Adipocyte (in vitro differentiated cells): Measurements from ENCODE around the gene CORO6.
A peak's percentile ranks its signal among the peaks of the same experiment; 100 is the strongest.

Experiments used
- DNase-seq: peaks from one replicate; pipeline ENCODE4 v3.0.0-alpha.2; 2015; ENCODE audit warnings: low read depth
- H3K27me3 ChIP-seq: replicated peaks from 2 replicates; pipeline ENCODE4 v1.7.0; 2013; ENCODE audit warnings: mild to moderate bottlenecking, low read length, moderate library complexity; ENCODE audit not compliant: control insufficient read depth, insufficient read depth
- H3K36me3 ChIP-seq: 2 replicates; pipeline ENCODE4 v1.7.0; 2013; ENCODE audit warnings: low read length, mild to moderate bottlenecking, moderate library complexity; ENCODE audit not compliant: control insufficient read depth, insufficient read depth, severe bottlenecking
- H3K4me1 ChIP-seq: 2 replicates; pipeline ENCODE4 v1.7.0; 2013; ENCODE audit warnings: mild to moderate bottlenecking, low read length, moderate library complexity; ENCODE audit not compliant: control insufficient read depth, insufficient read depth
- H3K4me3 ChIP-seq: 2 replicates; pipeline ENCODE4 v1.7.0; 2013; ENCODE audit warnings: mild to moderate bottlenecking, low read length, moderate library complexity
- H3K9ac ChIP-seq: 2 replicates; pipeline ENCODE4 v1.7.0; 2013; ENCODE audit warnings: mild to moderate bottlenecking, low read length, moderate library complexity
- H3K9me3 ChIP-seq: 2 replicates; pipeline ENCODE4 v1.7.0; 2013; ENCODE audit warnings: mild to moderate bottlenecking, low read length, moderate library complexity; ENCODE audit not compliant: control insufficient read depth

The CORO6 gene

GRCh38 chr17:29573558-29573869, 49.2 kb downstream of the CORO6 start:
- no peaks in the 10 kb centered on the region for H3K9me3 ChIP-seq
- H3K36me3 ChIP-seq, result peaks cover 68% of the 10 kb centered on the region
- no peaks in the 10 kb centered on the region for H3K27me3 ChIP-seq
- H3K9ac ChIP-seq, result no peak overlapping the region
- no peak for DNase-seq
- no peak overlapping the region for H3K4me3 ChIP-seq
- peaks cover 31% of the 10 kb centered on the region for H3K4me1 ChIP-seq

GRCh38 chr17:29572691-29573557, 49.8 kb downstream of the CORO6 start:
- no peak overlapping the region for H3K4me3 ChIP-seq

GRCh38 chr17:29571883-29572681, 50.6 kb downstream of the CORO6 start:
- H3K36me3 ChIP-seq, result peaks cover 66% of the 10 kb centered on the region
- H3K9me3 ChIP-seq, result no peaks in the 10 kb centered on the region
- H3K4me3 ChIP-seq, result no peak overlapping the region
- H3K27me3 ChIP-seq, result no peaks in the 10 kb centered on the region
- H3K4me1 ChIP-seq, result peaks cover 31% of the 10 kb centered on the region
- peak overlapping the region; percentile 42 for H3K9ac ChIP-seq
- no peak for DNase-seq

More at GRCh38 chr17:29572691-29573557, 49.8 kb downstream of the CORO6 start:
- Histone ChIP-seq H3K4me1 (peaks cover 31% of the 10 kb centered on the region), H3K36me3 (peaks cover 68% of the 10 kb centered on the region), H3K27me3 (no peaks in the 10 kb centered on the region), H3K9me3 (no peaks in the 10 kb centered on the region), H3K9ac (peak overlapping the region; percentile 42)
- peak; percentile 63 for DNase-seq

- no peaks in the 10 kb centered on the region for H3K27me3 ChIP-seq
- peaks cover 31% of the 10 kb centered on the region for H3K4me1 ChIP-seq
- H3K36me3 ChIP-seq, result peaks cover 60% of the 10 kb centered on the region
- no peaks in the 10 kb centered on the region for H3K9me3 ChIP-seq
- H3K9ac ChIP-seq, result no peak overlapping the region
- H3K4me3 ChIP-seq, result no peak overlapping the region
- DNase-seq, result no peak
Observed at GRCh38 chr17:29571486-29571882, 51.2 kb downstream of the CORO6 start.

- H3K36me3 ChIP-seq, result peaks cover 50% of the 10 kb centered on the region
- no peak for DNase-seq
- peaks cover 36% of the 10 kb centered on the region for H3K4me1 ChIP-seq
- no peak overlapping the region for H3K4me3 ChIP-seq
- no peaks in the 10 kb centered on the region for H3K27me3 ChIP-seq
- H3K9me3 ChIP-seq, result no peaks in the 10 kb centered on the region
- H3K9ac ChIP-seq, result peak overlapping the region; percentile 14
Observed at GRCh38 chr17:29570521-29570920, 52.2 kb downstream of the CORO6 start.

GRCh38 chr17:29569245-29569950, 53.3 kb downstream of the CORO6 start:
- H3K4me1 ChIP-seq, result peaks cover 42% of the 10 kb centered on the region
- peaks cover 39% of the 10 kb centered on the region for H3K36me3 ChIP-seq
- DNase-seq, result no peak
- no peaks in the 10 kb centered on the region for H3K9me3 ChIP-seq
- H3K9ac ChIP-seq, result peak overlapping the region; percentile 85
- no peaks in the 10 kb centered on the region for H3K27me3 ChIP-seq
- peak overlapping the region; percentile 85 for H3K4me3 ChIP-seq

- peak within 1 kb of the TSS; percentile 94 for H3K9ac ChIP-seq
Observed at GRCh38 chr17:29568331-29569244, 54.1 kb downstream of the CORO6 start, which contains the start of gene TP53I13. Gene TP53I13, plus strand, starts transcription at chr17:29568701. Its CDS starts 58 bp downstream, at chr17:29568759.

GRCh38 chr17:29567554-29568330, 55.0 kb downstream of the CORO6 start:
- Histone ChIP-seq H3K36me3 (peaks cover 28% of the 10 kb centered on the region), H3K4me1 (peaks cover 42% of the 10 kb centered on the region), H3K9me3 (no peaks in the 10 kb centered on the region), H3K9ac (peak overlapping the region; percentile 94), H3K4me3 (peak overlapping the region; percentile 92), H3K27me3 (no peaks in the 10 kb centered on the region)
- DNase-seq, result peak; percentile 79

More at GRCh38 chr17:29568331-29569244, 54.1 kb downstream of the CORO6 start, which contains the start of gene TP53I13:
- Histone ChIP-seq H3K4me3 (peak within 1 kb of the TSS; percentile 92), H3K4me1 (peaks cover 42% of the 10 kb centered on the region), H3K9me3 (no peaks in the 10 kb centered on the region), H3K36me3 (peaks cover 31% of the 10 kb centered on the region), H3K27me3 (no peaks in the 10 kb centered on the region)
- DNase-seq, result peak; percentile 94

GRCh38 chr17:29567304-29567553, 55.5 kb downstream of the CORO6 start:
- Histone ChIP-seq H3K36me3 (peaks cover 33% of the 10 kb centered on the region), H3K9me3 (no peaks in the 10 kb centered on the region), H3K4me1 (peaks cover 40% of the 10 kb centered on the region), H3K27me3 (no peaks in the 10 kb centered on the region), H3K9ac (peak overlapping the region; percentile 94), H3K4me3 (peak overlapping the region; percentile 92)
- no peak for DNase-seq
